Measurements from ENCODE around the gene CHTF8. TPM values are rescaled to one million over a fixed set of nuclear protein-coding genes. Genes with fewer than 3 reads are reported as not detected.
"Not testable (repeated sequence)": the region's sequence is repeated elsewhere in the genome, so short reads cannot be mapped to it uniquely, and the experiment has no call there.

The CHTF8 gene
- total RNA-seq = 66.1 and 83.3 TPM in 2 replicates

- DNase-seq (ENCODE audit: low read depth, low spot score) = no peak
These were observed at the start of gene CHTF8, which contains the start of gene UTP4 for GRCh38 chr16:69132424-69133252. Gene CHTF8 (minus strand): TSS chr16:69132588. CDS start chr16:69121458, 11,130 bp downstream. Gene UTP4 (plus strand): TSS chr16:69132649. CDS start chr16:69133460, 811 bp downstream.

GRCh38 chr16:69180011-69180338, 47.6 kb upstream of the CHTF8 start:
- no peak for DNase-seq (ENCODE audit: low read depth, low spot score)

GRCh38 chr16:69179328-69180010, 47.1 kb upstream of the CHTF8 start:
- DNase-seq (ENCODE audit: low read depth, low spot score) = peak; percentile 53

- no peak for DNase-seq (ENCODE audit: low read depth, low spot score)
These were observed 43.8 kb upstream of the CHTF8 start for GRCh38 chr16:69176033-69176800.

- DNase-seq (ENCODE audit: low read depth, low spot score) = no peak
These were observed 39.1 kb upstream of the CHTF8 start for GRCh38 chr16:69171325-69172084.

- DNase-seq (ENCODE audit: low read depth, low spot score) = no peak
These were observed 37.4 kb upstream of the CHTF8 start for GRCh38 chr16:69169607-69170352.

- DNase-seq (ENCODE audit: low read depth, low spot score) = no peak
These were observed 36.7 kb upstream of the CHTF8 start for GRCh38 chr16:69169051-69169450.

- no peak for DNase-seq (ENCODE audit: low read depth, low spot score)
These were observed 34.9 kb upstream of the CHTF8 start for GRCh38 chr16:69166946-69167930.

- DNase-seq (ENCODE audit: low read depth, low spot score) = no peak
These were observed 33.9 kb upstream of the CHTF8 start for GRCh38 chr16:69166221-69166833.

- DNase-seq (ENCODE audit: low read depth, low spot score) = no peak
These were observed 33.2 kb upstream of the CHTF8 start for GRCh38 chr16:69165584-69165983.

GRCh38 chr16:69160192-69160591, 27.8 kb upstream of the CHTF8 start:
- DNase-seq (ENCODE audit: low read depth, low spot score) = no peak

- DNase-seq (ENCODE audit: low read depth, low spot score) = no peak
These were observed 24.8 kb upstream of the CHTF8 start for GRCh38 chr16:69157196-69157595.

GRCh38 chr16:69150146-69150865, 17.9 kb upstream of the CHTF8 start:
- peak; percentile 52 for DNase-seq (ENCODE audit: low read depth, low spot score)

- not testable (repeated sequence) for DNase-seq (ENCODE audit: low read depth, low spot score)
These were observed 17.2 kb upstream of the CHTF8 start for GRCh38 chr16:69149621-69150020.

- no peak for DNase-seq (ENCODE audit: low read depth, low spot score)
These were observed 13.3 kb upstream of the CHTF8 start for GRCh38 chr16:69145658-69146057.

- DNase-seq (ENCODE audit: low read depth, low spot score) = no peak
These were observed 10.7 kb upstream of the CHTF8 start for GRCh38 chr16:69143116-69143515.

GRCh38 chr16:69141936-69142335, 9.5 kb upstream of the CHTF8 start:
- no peak for DNase-seq (ENCODE audit: low read depth, low spot score)

- DNase-seq (ENCODE audit: low read depth, low spot score) = no peak
These were observed 8.6 kb upstream of the CHTF8 start for GRCh38 chr16:69141014-69141413.

Measured in pulmonary artery endothelial cell (primary cell).